GM23248 (cell line): ENCODE measurements around the gene LIN28B. TPM values are rescaled to one million over a fixed set of nuclear protein-coding genes. Genes with fewer than 3 reads are reported as not detected.

ENCODE experiments used
- DNase-seq: peaks from one replicate; pipeline ENCODE4 v3.0.0-alpha.2; 2015
- H2AFZ ChIP-seq: fragments of 200-600 bp; sonication (generic); 2 replicates; pipeline ENCODE4 v1.6.1; 2016; ENCODE audit warnings: antibody characterized with exemption
- H3F3A ChIP-seq: fragments of 200-600 bp; sonication (generic); 2 replicates; pipeline ENCODE4 v1.6.1; 2016; ENCODE audit warnings: mild to moderate bottlenecking, antibody characterized with exemption, mixed run types; ENCODE audit not compliant: insufficient read depth
- H3K27ac ChIP-seq: fragments of 200-600 bp; sonication (generic); 2 replicates; pipeline ENCODE4 v1.5.1; 2016; ENCODE audit warnings: mild to moderate bottlenecking
- H3K27me3 ChIP-seq: fragments of 200-600 bp; sonication (generic); replicated peaks from 2 replicates; pipeline ENCODE4 v1.6.1; 2016; ENCODE audit warnings: mild to moderate bottlenecking; ENCODE audit not compliant: insufficient read depth
- H3K36me3 ChIP-seq: fragments of 200-600 bp; sonication (generic); 2 replicates; pipeline ENCODE4 v1.6.1; 2016; ENCODE audit warnings: low read depth, mild to moderate bottlenecking
- H3K4me1 ChIP-seq: fragments of 200-600 bp; sonication (generic); 2 replicates; pipeline ENCODE4 v1.6.1; 2016; ENCODE audit warnings: mild to moderate bottlenecking; ENCODE audit not compliant: insufficient read depth
- H3K4me2 ChIP-seq: fragments of 200-600 bp; sonication (generic); one replicate; pipeline ENCODE4 v1.6.1; 2016; ENCODE audit warnings: mild to moderate bottlenecking; ENCODE audit not compliant: unreplicated experiment
- H3K4me3 ChIP-seq: fragments of 200-600 bp; sonication (generic); 2 replicates; pipeline ENCODE4 v1.5.1; 2016; ENCODE audit warnings: mild to moderate bottlenecking
- H3K79me2 ChIP-seq: fragments of 200-600 bp; sonication (generic); 2 replicates; pipeline ENCODE4 v1.6.1; 2016; ENCODE audit warnings: mild to moderate bottlenecking; ENCODE audit not compliant: insufficient read depth
- H3K9ac ChIP-seq: fragments of 200-600 bp; sonication (generic); 2 replicates; pipeline ENCODE4 v1.6.1; 2016; ENCODE audit warnings: mild to moderate bottlenecking
- H3K9me2 ChIP-seq: fragments of 200-600 bp; sonication (generic); 2 replicates; pipeline ENCODE4 v1.6.1; 2016; ENCODE audit warnings: mixed run types, mild to moderate bottlenecking, moderate library complexity; ENCODE audit not compliant: insufficient read depth
- H3K9me3 ChIP-seq: fragments of 200-600 bp; sonication (generic); one replicate; pipeline ENCODE4 v1.6.1; 2017; ENCODE audit warnings: low read depth
- H4K20me1 ChIP-seq: fragments of 200-600 bp; sonication (generic); 2 replicates; pipeline ENCODE4 v1.6.0; 2016; ENCODE audit not compliant: insufficient read depth
- EZH2 ChIP-seq: fragments of 200-600 bp; sonication (generic); IDR thresholded peaks from 2 replicates; pipeline ENCODE4 v1.6.1; 2018; ENCODE audit warnings: antibody characterized with exemption, mild to moderate bottlenecking; ENCODE audit not compliant: insufficient read depth, poor library complexity, severe bottlenecking
- EZH2phosphoT487 ChIP-seq: fragments of 200-600 bp; sonication (generic); IDR thresholded peaks from 2 replicates; pipeline ENCODE4 v1.6.1; 2018; ENCODE audit warnings: antibody characterized with exemption, moderate library complexity, mild to moderate bottlenecking, low read depth; ENCODE audit not compliant: insufficient read depth
- WGBS, 2 experiments: methylation state at CpG; one replicate each; pipeline ENCODE4 v1.1.6; 2015 to 2017; ENCODE audit warnings: low lambda C conversion rate in 2 of 2, low coverage in 1 of 2; ENCODE audit errors: missing lambda C conversion rate in 2 of 2; 5-methylcytosine and 5-hydroxymethylcytosine counted together
- in situ Hi-C: fragments of 300-500 bp; cut with MboI; formaldehyde crosslinking; loops from 2 replicates; pipeline ENCODE4 v1.15.0; 2020
- polyA plus RNA-seq: library from polyadenylated mRNA; unstranded; fragments of >200 nt; fragmentation: Nextera tagmentation; extraction: Ambion mirVana; gene quantifications from 2 replicates; pipeline ENCODE4 v1.2.1, GENCODE V29; 2016
- total RNA-seq: library from RNA; depleted of rRNA; stranded (reverse); fragments of >200 nt; shearing (Covaris generic); gene quantifications from 2 replicates; pipeline ENCODE4 v1.2.3, GENCODE V29; 2014

LIN28B gene
- total and polyA plus RNA-seq, 2 experiments from 2014 or later, result not detected

GRCh38 chr6:105014448-105014847 lies 57.5 kb downstream of the LIN28B start:
- no peaks in the 10 kb centered on the region for H3K27me3 ChIP-seq
- TF ChIP-seq EZH2 (no peak), EZH2phosphoT487 (no peak)
- H3K9me2 ChIP-seq, result no peaks in the 10 kb centered on the region
- WGBS, 2 experiments, result 76 to 83% methylated on average over 3 of the region's 3 CpGs
- H3K36me3 ChIP-seq, result no peaks in the 10 kb centered on the region
- H3K4me2 ChIP-seq, result no peak overlapping the region
- no peaks in the 10 kb centered on the region for H3K9me3 ChIP-seq
- H3K4me1 ChIP-seq, result peaks cover 14% of the 10 kb centered on the region
- in situ Hi-C loops, result no loop called here
- H3K9ac ChIP-seq, result no peak overlapping the region
- H3K79me2 ChIP-seq, result no peaks in the 10 kb centered on the region
- H3K4me3 ChIP-seq, result no peak overlapping the region
- no peaks in the 10 kb centered on the region for H4K20me1 ChIP-seq
- no peak for DNase-seq
- H3F3A ChIP-seq, result no peaks in the 10 kb centered on the region
- H2AFZ ChIP-seq, result no peak overlapping the region
- no peak overlapping the region for H3K27ac ChIP-seq

DNA sequence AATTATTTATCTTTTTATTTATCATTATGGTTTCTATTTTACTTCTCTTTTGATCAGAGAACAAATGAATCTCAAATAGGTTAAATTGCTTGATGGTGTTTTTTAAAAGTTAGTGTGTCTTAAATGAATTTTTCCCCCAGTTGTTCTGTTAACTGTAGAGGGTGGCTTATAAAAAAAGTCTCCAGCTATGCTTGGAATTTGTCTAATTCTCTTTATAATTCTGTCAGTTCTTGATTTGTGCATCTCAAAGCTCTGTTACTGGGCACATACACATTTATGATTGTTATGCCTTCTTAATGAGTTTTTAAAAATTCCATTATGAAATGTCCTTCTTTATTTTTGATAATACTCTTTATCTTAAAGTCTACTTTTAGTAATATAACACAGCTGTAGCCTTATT lies 58.0 kb downstream of the LIN28B start:
- no peak for TF ChIP-seq EZH2
- no peak for TF ChIP-seq EZH2phosphoT487
- Histone ChIP-seq H2AFZ (peak overlapping the region; percentile 32; the same call in 1 of the 2 replicates), H3K9ac (no peak overlapping the region)

DNA sequence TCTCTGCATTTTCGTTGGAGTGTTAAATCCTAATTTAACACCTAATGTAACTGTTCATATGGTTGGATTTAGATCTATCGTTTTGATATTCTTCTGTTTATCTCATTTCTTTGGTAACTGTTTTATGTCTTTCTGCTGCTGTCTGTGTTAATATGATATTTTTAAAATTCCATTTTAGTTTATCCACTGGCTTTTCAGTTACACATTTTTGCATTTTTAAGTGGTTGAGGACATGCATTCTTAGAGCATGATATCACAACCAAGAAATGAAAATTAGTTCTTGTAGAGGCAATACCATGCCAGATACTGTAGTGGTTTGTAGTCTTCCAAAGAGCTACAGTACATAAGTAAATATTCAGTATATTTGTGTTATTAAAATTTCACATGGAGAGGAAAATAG lies 58.6 kb downstream of the LIN28B start:
- peak overlapping the region; percentile 80 for H3K4me2 ChIP-seq
- H3K4me1 ChIP-seq, result peaks cover 14% of the 10 kb centered on the region
- no peaks in the 10 kb centered on the region for H3K36me3 ChIP-seq
- no peaks in the 10 kb centered on the region for H3K27me3 ChIP-seq
- H3K27ac ChIP-seq, result no peak overlapping the region
- WGBS, 2 experiments, result 2 to 3% methylated on average over 2 of the region's 2 CpGs
- DNase-seq, result peak; percentile 74
- H4K20me1 ChIP-seq, result no peaks in the 10 kb centered on the region
- no peaks in the 10 kb centered on the region for H3F3A ChIP-seq
- no peaks in the 10 kb centered on the region for H3K9me2 ChIP-seq
- H3K9me3 ChIP-seq, result no peaks in the 10 kb centered on the region
- no peaks in the 10 kb centered on the region for H3K79me2 ChIP-seq
- in situ Hi-C loops, result no loop called here
- H3K9ac ChIP-seq, result no peak overlapping the region
- TF ChIP-seq EZH2phosphoT487, result no peak
- TF ChIP-seq EZH2, result no peak
- peak overlapping the region; percentile 32; the same call in 1 of the 2 replicates for H2AFZ ChIP-seq
- H3K4me3 ChIP-seq, result peak overlapping the region; percentile 39

More for the DNA sequence above, 58.0 kb downstream of the LIN28B start:
- Histone ChIP-seq H3F3A (no peaks in the 10 kb centered on the region), H3K27me3 (no peaks in the 10 kb centered on the region), H3K4me2 (peak overlapping the region; percentile 80), H3K9me2 (no peaks in the 10 kb centered on the region), H3K9me3 (no peaks in the 10 kb centered on the region), H3K79me2 (no peaks in the 10 kb centered on the region), H3K36me3 (no peaks in the 10 kb centered on the region), H3K4me3 (peak overlapping the region; percentile 39), H3K27ac (no peak overlapping the region), H4K20me1 (no peaks in the 10 kb centered on the region), H3K4me1 (peaks cover 14% of the 10 kb centered on the region)
- in situ Hi-C loops, result no loop called here
- DNase-seq, result peak; percentile 2

- Histone ChIP-seq H3K27me3 (no peaks in the 10 kb centered on the region), H3K9ac (no peak overlapping the region), H3K27ac (no peak overlapping the region), H3K9me3 (no peaks in the 10 kb centered on the region), H3K79me2 (no peaks in the 10 kb centered on the region), H3F3A (no peaks in the 10 kb centered on the region), H2AFZ (no peak overlapping the region), H3K4me1 (peaks cover 14% of the 10 kb centered on the region), H4K20me1 (no peaks in the 10 kb centered on the region), H3K9me2 (no peaks in the 10 kb centered on the region), H3K4me2 (no peak overlapping the region), H3K36me3 (no peaks in the 10 kb centered on the region), H3K4me3 (no peak overlapping the region)
- no peak for DNase-seq
- in situ Hi-C loops, result no loop called here
- TF ChIP-seq EZH2, result no peak
- no peak for TF ChIP-seq EZH2phosphoT487
- WGBS, 2 experiments, result 76 to 85% methylated on average over 2 of the region's 2 CpGs
Measured at GRCh38 chr6:105019285-105019684, 62.4 kb downstream of the LIN28B start.

DNA sequence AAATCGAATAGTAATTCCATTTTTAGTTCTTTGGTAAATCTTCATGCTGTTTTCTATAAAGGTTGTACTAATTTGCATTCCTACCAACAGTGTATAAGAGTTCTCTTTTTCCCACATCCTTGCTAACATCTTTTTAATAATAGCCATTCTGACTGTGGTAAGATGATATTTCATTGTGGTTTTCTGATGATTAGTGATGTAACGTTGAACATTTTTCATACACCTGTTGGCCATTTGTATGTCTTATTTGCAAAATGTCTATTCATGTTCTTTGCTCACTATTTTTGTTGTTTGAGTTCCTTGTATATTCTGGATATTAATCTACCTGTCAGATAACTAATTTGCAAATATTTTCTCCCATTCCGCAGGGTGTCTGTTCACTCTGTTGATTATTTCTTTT lies 64.5 kb downstream of the LIN28B start:
- no peak for TF ChIP-seq EZH2
- no peak for TF ChIP-seq EZH2phosphoT487
- Histone ChIP-seq H3K9me3 (no peaks in the 10 kb centered on the region), H3F3A (0 out of 2 replicates have a peak, but pooled peaks cover 6% of the 10 kb centered on the region), H3K4me3 (no peak overlapping the region), H2AFZ (no peak overlapping the region), H3K9me2 (no peaks in the 10 kb centered on the region), H4K20me1 (no peaks in the 10 kb centered on the region), H3K27ac (no peak overlapping the region), H3K9ac (no peak overlapping the region), H3K79me2 (no peaks in the 10 kb centered on the region), H3K36me3 (no peaks in the 10 kb centered on the region), H3K4me2 (no peak overlapping the region), H3K27me3 (no peaks in the 10 kb centered on the region), H3K4me1 (0 out of 2 replicates have a peak, but pooled peaks cover 8% of the 10 kb centered on the region)
- in situ Hi-C loops, result no loop called here
- WGBS, 2 experiments, result 66 to 74% methylated on average over 3 of the region's 3 CpGs
- no peak for DNase-seq
